Vagina (tissue), 2 donors: ENCODE data around the gene SNRNP70.

Experiments used
- POLR2A ChIP-seq, 2 donors: fragments of 450-650 bp; IDR thresholded peaks; one replicate each; pipeline ENCODE4 v1.6.1; 2017; ENCODE audit warnings: antibody characterized with exemption in 2 of 2, mild to moderate bottlenecking in 2 of 2, moderate library complexity in 2 of 2
- POLR2AphosphoS5 ChIP-seq, 2 donors: sonication (generic); formaldehyde crosslinking; IDR thresholded peaks; one replicate each; pipeline ENCODE4 v1.9.0; 2017; ENCODE audit warnings: antibody characterized with exemption in 2 of 2, mild to moderate bottlenecking in 2 of 2, low read depth in 1 of 2; ENCODE audit not compliant: insufficient read depth in 1 of 2
- TF ChIP-seq, protein P1 (sequence below), 3 experiments: fragments of 450-650 bp in 2 of 3; fragments of 200-600 bp in 1 of 3; sonication (generic) in 1 of 3; IDR thresholded peaks; one replicate each; pipeline ENCODE4 v1.5.1; 2017 to 2019; ENCODE audit warnings: antibody characterized with exemption in 3 of 3, mild to moderate bottlenecking in 2 of 3, moderate library complexity in 2 of 3

DNA sequence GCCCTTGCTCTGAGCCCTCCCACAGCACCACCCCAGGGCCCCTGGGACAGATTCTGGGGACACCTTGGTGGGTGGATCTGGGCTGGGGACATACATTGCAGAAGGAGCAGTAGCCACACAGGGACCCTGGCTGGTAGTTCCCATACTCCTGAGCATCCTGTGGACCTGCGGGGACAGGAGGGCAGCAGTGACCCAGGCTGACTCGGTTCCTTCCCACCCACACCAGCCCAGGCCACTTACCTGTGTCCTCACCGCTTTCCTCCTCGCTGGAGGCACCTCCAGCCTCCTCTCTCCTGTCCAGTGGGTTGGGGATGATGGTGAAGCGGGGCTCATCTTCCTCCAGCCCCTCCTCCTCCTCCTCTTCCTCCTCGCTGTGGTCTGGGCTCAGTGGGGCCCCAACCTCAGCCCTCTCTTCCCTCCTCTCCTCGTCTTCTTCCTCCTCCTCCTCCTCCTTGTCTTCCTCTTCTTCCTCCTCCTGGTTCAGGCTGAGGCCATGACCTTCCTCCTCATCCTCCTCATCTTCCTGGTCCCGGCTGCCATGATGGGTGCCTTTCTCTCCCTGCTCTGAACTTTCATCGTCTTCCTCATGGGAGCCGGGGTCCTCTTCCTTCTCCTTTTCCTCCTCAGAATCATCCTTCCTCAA is 68.0 kb downstream of the SNRNP70 start:
- TF ChIP-seq, protein P1, sequence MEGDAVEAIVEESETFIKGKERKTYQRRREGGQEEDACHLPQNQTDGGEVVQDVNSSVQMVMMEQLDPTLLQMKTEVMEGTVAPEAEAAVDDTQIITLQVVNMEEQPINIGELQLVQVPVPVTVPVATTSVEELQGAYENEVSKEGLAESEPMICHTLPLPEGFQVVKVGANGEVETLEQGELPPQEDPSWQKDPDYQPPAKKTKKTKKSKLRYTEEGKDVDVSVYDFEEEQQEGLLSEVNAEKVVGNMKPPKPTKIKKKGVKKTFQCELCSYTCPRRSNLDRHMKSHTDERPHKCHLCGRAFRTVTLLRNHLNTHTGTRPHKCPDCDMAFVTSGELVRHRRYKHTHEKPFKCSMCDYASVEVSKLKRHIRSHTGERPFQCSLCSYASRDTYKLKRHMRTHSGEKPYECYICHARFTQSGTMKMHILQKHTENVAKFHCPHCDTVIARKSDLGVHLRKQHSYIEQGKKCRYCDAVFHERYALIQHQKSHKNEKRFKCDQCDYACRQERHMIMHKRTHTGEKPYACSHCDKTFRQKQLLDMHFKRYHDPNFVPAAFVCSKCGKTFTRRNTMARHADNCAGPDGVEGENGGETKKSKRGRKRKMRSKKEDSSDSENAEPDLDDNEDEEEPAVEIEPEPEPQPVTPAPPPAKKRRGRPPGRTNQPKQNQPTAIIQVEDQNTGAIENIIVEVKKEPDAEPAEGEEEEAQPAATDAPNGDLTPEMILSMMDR (IDR thresholded peaks at IDR 0.05) = no peak
- TF ChIP-seq POLR2AphosphoS5 (IDR thresholded peaks at IDR 0.05; ENCODE audit: insufficient read depth in 1 of 2, low read depth in 1 of 2) = no peak
- no peak for TF ChIP-seq POLR2A (IDR thresholded peaks at IDR 0.05)
